K562 (cell line): ENCODE data around the gene PCDHGA4. TPM values are rescaled to one million over a fixed set of nuclear protein-coding genes. Genes with fewer than 3 reads are reported as not detected.

Experiments
- ATAC-seq: fragments of 200-7000 bp; cut with Tn5 transposase; 3 replicates; pipeline ENCODE4 v1.9.1; 2020; ENCODE audit warnings: moderate library complexity
- BruUV-seq: library from RNA; stranded (reverse); fragments of 400-500 nt; replicated peaks from 2 replicates; lab custom pipeline; 2021; lab: Mats Ljungman, UMichigan
- CTCF ChIA-PET: fragments of 300-600 bp; formaldehyde crosslinking; extraction: SDS; loops from one replicate; lab custom pipeline; 2021; ENCODE audit warnings: low intra/inter-chr PET ratio; lab: Yijun Ruan, JAX
- POLR2A ChIA-PET: fragments of 300-600, 350-650 bp; sonication (Branson Sonifier 250); formaldehyde crosslinking; extraction: SDS; loops from one replicate; lab custom pipeline; 2021; ENCODE audit warnings: antibody characterized with exemption, inconsistent platforms; lab: Yijun Ruan, JAX
- DNase-seq, 4 experiments: peaks; one replicate each; pipeline versions ENCODE4 v3.0.0 to v3.0.0-alpha.2; 2011 to 2018; ENCODE audit warnings: low spot score in 3 of 4, mixed read lengths in 3 of 4; ENCODE audit errors: extremely low read depth in 1 of 4
- FAIRE-seq: peaks from 2 replicates; lab custom pipeline; 2011; peaks lifted over from hg19 to GRCh38; lab: Jason Lieb, UNC
- H2AFZ ChIP-seq: 2 replicates; pipeline ENCODE4 v1.6.0; 2011; ENCODE audit warnings: low read depth, low read length, control low read depth, inconsistent platforms
- H3K27ac ChIP-seq: fragments of 200-600 bp; 3 replicates; pipeline ENCODE4 v1.8.0; 2011; ENCODE audit warnings: low read depth, mild to moderate bottlenecking, control low read depth, inconsistent platforms, low read length, moderate library complexity, mixed read lengths; ENCODE audit errors: extremely low read depth
- H3K27me3 ChIP-seq, 2 experiments: fragments of 300-600 bp in 1 of 2; 2 replicates in 1 of 2; 3 replicates in 1 of 2; pipeline versions ENCODE4 v1.6.0 to v1.8.0; 2011; ENCODE audit warnings: inconsistent platforms in 2 of 2, low read length in 2 of 2, mild to moderate bottlenecking in 1 of 2, mixed read lengths in 1 of 2, moderate library complexity in 1 of 2; ENCODE audit not compliant: control insufficient read depth in 2 of 2, insufficient read depth in 2 of 2
- H3K36me3 ChIP-seq: fragments of 300-600 bp; 3 replicates; pipeline ENCODE4 v1.8.0; 2011; ENCODE audit warnings: mild to moderate bottlenecking, low read length, inconsistent platforms; ENCODE audit not compliant: control insufficient read depth, insufficient read depth
- H3K4me1 ChIP-seq, 2 experiments: fragments of 200-600 bp in 1 of 2; replicated peaks in 1 of 2; 2 replicates in 1 of 2; 3 replicates in 1 of 2; pipeline versions ENCODE4 v1.5.1 to v1.8.0; 2011; ENCODE audit warnings: inconsistent platforms in 2 of 2, low read length in 2 of 2, mild to moderate bottlenecking in 1 of 2, mixed read lengths in 1 of 2, moderate library complexity in 1 of 2; ENCODE audit not compliant: control insufficient read depth in 2 of 2, insufficient read depth in 2 of 2
- H3K4me2 ChIP-seq: 2 replicates; pipeline ENCODE4 v1.6.1; 2011; ENCODE audit warnings: low read length, control low read depth, inconsistent platforms, mixed read lengths; ENCODE audit not compliant: insufficient read depth
- H3K4me3 ChIP-seq: fragments of 200-600 bp; sonication (generic), shearing (Covaris generic); 2 replicates; pipeline ENCODE4 v1.5.1; 2016; ENCODE audit warnings: control low read depth, inconsistent platforms
- H3K79me2 ChIP-seq: fragments of 200-600 bp; 3 replicates; pipeline ENCODE4 v1.8.0; 2011; ENCODE audit warnings: low read length, inconsistent platforms; ENCODE audit not compliant: control insufficient read depth, insufficient read depth
- H3K9ac ChIP-seq, 2 experiments: 2 replicates each; pipeline versions ENCODE4 v1.6.0 to v1.6.1; 2011; ENCODE audit warnings: low read depth in 2 of 2, low read length in 2 of 2, control low read depth in 1 of 2, inconsistent platforms in 1 of 2, mild to moderate bottlenecking in 1 of 2, mixed read lengths in 1 of 2; ENCODE audit not compliant: insufficient read depth in 1 of 2
- H3K9me1 ChIP-seq: one replicate; pipeline ENCODE4 v1.6.0; 2011; ENCODE audit warnings: inconsistent platforms, mild to moderate bottlenecking, low read length, moderate library complexity; ENCODE audit not compliant: control insufficient read depth, insufficient read depth
- H3K9me3 ChIP-seq: replicated peaks from 2 replicates; pipeline ENCODE4 v1.5.1; 2011; ENCODE audit warnings: low read depth, low read length, inconsistent platforms; ENCODE audit not compliant: control insufficient read depth, insufficient read depth
- H4K20me1 ChIP-seq: replicated peaks from 2 replicates; pipeline ENCODE4 v1.6.1; 2011; ENCODE audit warnings: low read length, inconsistent platforms, mixed read lengths; ENCODE audit not compliant: control insufficient read depth, insufficient read depth
- ATF7 ChIP-seq: fragments of 450-650 bp; IDR thresholded peaks from 2 replicates; pipeline ENCODE4 v1.7.1; 2014; ENCODE audit warnings: mild to moderate bottlenecking, moderate library complexity
- CREBBP ChIP-seq: IDR thresholded peaks from one replicate; pipeline ENCODE4 v1.6.1; 2012; ENCODE audit warnings: low read depth, mild to moderate bottlenecking, control low read depth, inconsistent platforms, low read length
- CXXC5 ChIP-seq: fragments of 250-450 bp; sonication (Bioruptor Pico); IDR thresholded peaks from 2 replicates; pipeline ENCODE4 v1.8.0; 2022; ENCODE audit warnings: inconsistent platforms, mild to moderate bottlenecking, moderate library complexity
- DDX20 ChIP-seq: fragments of 450-650 bp; IDR thresholded peaks from 2 replicates; pipeline ENCODE4 v1.6.1; 2016; ENCODE audit warnings: missing genetic modification characterization, low read depth, mild to moderate bottlenecking, missing compliant biosample characterization, moderate library complexity
- DLX4 ChIP-seq: fragments of 250-450 bp; sonication (Bioruptor Pico); IDR thresholded peaks from 2 replicates; pipeline ENCODE4 v1.6.1; 2021; ENCODE audit warnings: mild to moderate bottlenecking
- ETS1 ChIP-seq: conservative IDR thresholded peaks from 2 replicates; pipeline ENCODE4 v1.6.1; 2011; ENCODE audit warnings: low read depth, mild to moderate bottlenecking, low read length; ENCODE audit not compliant: control insufficient read depth
- FOSL1 ChIP-seq: fragments of 200-800 bp; sonication (Bioruptor generic); conservative IDR thresholded peaks from 2 replicates; pipeline ENCODE4 v1.6.1; 2016; ENCODE audit warnings: missing genetic modification characterization, missing compliant biosample characterization
- HEY1 ChIP-seq: fragments of 250-450 bp; sonication (Bioruptor Pico); IDR thresholded peaks from 2 replicates; pipeline ENCODE4 v1.5.0; 2020; ENCODE audit warnings: mild to moderate bottlenecking, moderate library complexity, borderline replicate concordance
- KAT8 ChIP-seq: fragments of 450-650 bp; IDR thresholded peaks from 2 replicates; pipeline ENCODE4 v1.6.1; 2016; ENCODE audit warnings: low read depth, mild to moderate bottlenecking
- MBD1 ChIP-seq: fragments of 250-450 bp; sonication (Bioruptor Pico); IDR thresholded peaks from 2 replicates; pipeline ENCODE4 v1.8.0; 2022; ENCODE audit warnings: inconsistent platforms
- MEIS2 ChIP-seq: fragments of 450-650 bp; IDR thresholded peaks from 2 replicates; pipeline ENCODE4 v1.6.1; 2014; ENCODE audit warnings: mild to moderate bottlenecking; ENCODE audit not compliant: partially characterized antibody
- MTA2 ChIP-seq: fragments of 450-650 bp; IDR thresholded peaks from 2 replicates; pipeline ENCODE4 v1.6.1; 2016; ENCODE audit warnings: low read depth
- RFX7 ChIP-seq: fragments of 250-450 bp; sonication (Bioruptor Pico); IDR thresholded peaks from 2 replicates; pipeline ENCODE4 v1.5.1; 2021; ENCODE audit warnings: mild to moderate bottlenecking
- SMARCA5 ChIP-seq: fragments of 450-650 bp; IDR thresholded peaks from 2 replicates; pipeline ENCODE4 v1.6.1; 2016
- STAT6 ChIP-seq: sonication (generic); formaldehyde crosslinking; IDR thresholded peaks from 2 replicates; pipeline ENCODE4 v1.8.1; 2023; ENCODE audit warnings: mild to moderate bottlenecking, missing genetic modification reagents
- ZNF354B ChIP-seq: fragments of 250-450 bp; sonication (Bioruptor Pico); IDR thresholded peaks from 2 replicates; pipeline ENCODE4 v1.4.0; 2020
- WGBS: fragments of 100-300 bp; shearing (Covaris generic); methylation state at CpG from one replicate; pipeline ENCODE4 v1.1.6; 2016; ENCODE audit warnings: low coverage, mixed read lengths; ENCODE audit not compliant: insufficient coverage; ENCODE audit errors: missing lambda C conversion rate; 5-methylcytosine and 5-hydroxymethylcytosine counted together
- in situ Hi-C: fragments of 300-500 bp; cut with MboI; formaldehyde crosslinking; loops from 4 replicates; pipeline ENCODE4 v1.15.0; 2018; ENCODE audit warnings: inconsistent platforms, mixed read lengths
- intact Hi-C: fragments of 100-400 bp; cut with micrococcal nuclease; formaldehyde crosslinking; loops from 2 replicates; pipeline ENCODE4 v1.14.2; 2022
- polyA plus RNA-seq, 8 experiments: library from polyadenylated mRNA; depleted of rRNA in 4 of 8; stranded (reverse) in 5 of 8; unstranded in 3 of 8; fragments of >200 nt; fragmentation: Nextera tagmentation in 2 of 8; fragmentation: Illumina TruSeq in 1 of 8; extraction: Ambion mirVana in 2 of 8; extraction: Trizol in 1 of 8; gene quantifications; 2 replicates each; pipeline versions ENCODE4 v1.2.1 to v1.2.3, GENCODE V29; 2011 to 2014; ENCODE audit warnings: inconsistent platforms in 1 of 8, missing spikeins in 1 of 8
- total RNA-seq, 7 experiments: library from RNA; depleted of rRNA in 6 of 7; stranded (reverse); fragments of >200 nt in 6 of 7; fragmentation: Illumina TruSeq in 2 of 7; extraction: Trizol in 2 of 7; gene quantifications; 2 replicates each; pipeline versions ENCODE4 v1.2.1 to v1.2.3, GENCODE V29; 2011 to 2021; ENCODE audit warnings: low replicate concordance in 1 of 7

The PCDHGA4 gene
- total and polyA plus RNA-seq, 9 of the 15 experiments (the other 6 are each of a cell fraction or from before 2014, with no cell fraction given), result 0.12 to 0.40 (median 0.36) TPM; not detected in 2

GRCh38 chr5:141343953-141344463 is 10.8 kb upstream of the PCDHGA4 start:
- Histone ChIP-seq H2AFZ (peak overlapping the region; percentile 89), H3K4me1 (peaks cover 0 to 7% of the 10 kb centered on the region in 2 experiments; a peak in 2 of 5 replicates), H3K9me3 (no peaks in the 10 kb centered on the region), H3K79me2 (no peaks in the 10 kb centered on the region), H3K9ac (peak overlapping the region; percentile 37 to 39), H4K20me1 (no peaks in the 10 kb centered on the region), H3K9me1 (no peaks in the 10 kb centered on the region), H3K27ac (no peak overlapping the region), H3K4me3 (peak overlapping the region; percentile 40), H3K36me3 (no peaks in the 10 kb centered on the region), H3K27me3 (peaks cover 9 to 22% of the 10 kb centered on the region in 2 experiments), H3K4me2 (peak overlapping the region; percentile 72)
- ATAC-seq (peak; percentile 73), DNase-seq (peak in 1 of 4 experiments; percentile 20), FAIRE-seq (no peak)
- ChIA-PET POLR2A (interaction anchor here (1.1 kb wide), 1 partner anchor 220 kb away, joined by 4 read pairs; no protein-coding TSS in a partner anchor), CTCF (interaction anchor here (0.7 to 2.0 kb wide), 3 partner anchors 21 to 214 kb away, joined by 3 to 4 read pairs (median 4); no protein-coding TSS in a partner anchor)
- 23% methylated on average over 30 of the region's 31 CpGs for WGBS
- in situ Hi-C loops (no loop called here), intact Hi-C loops (loop anchor here (5.0 kb wide), 1 partner anchor 168 kb away; no protein-coding TSS in a partner anchor)
- TSS peak; percentile 42 for BruUV-seq
- TF ChIP-seq KAT8, result peak; percentile 71
- TF ChIP-seq ZNF354B (CRISPR knock-in tag), result no peak
- no peak for TF ChIP-seq ETS1
- TF ChIP-seq RFX7 (CRISPR knock-in tag), result no peak
- no peak for TF ChIP-seq DLX4 (CRISPR knock-in tag)
- TF ChIP-seq CREBBP, result no peak
- TF ChIP-seq ATF7, result no peak
- peak; percentile 88; the same call in 1 of the 2 replicates for TF ChIP-seq MBD1 (CRISPR knock-in tag)
- TF ChIP-seq CXXC5, result 0 out of 2 replicates have a peak, but pooled peaks have one; percentile 29
- no peak for TF ChIP-seq DDX20 (tag)
- no peak for TF ChIP-seq HEY1
- TF ChIP-seq STAT6 (CRISPR knock-in tag), result 0 out of 2 replicates have a peak, but pooled peaks have one; percentile 48
- no peak for TF ChIP-seq MEIS2
- TF ChIP-seq FOSL1 (tag), result no peak
- TF ChIP-seq MTA2, result no peak
- TF ChIP-seq SMARCA5, result no peak
